Measurements from ENCODE around the gene KRT16. TPM values are rescaled to one million over a fixed set of nuclear protein-coding genes. Genes with fewer than 3 reads are reported as not detected.
"Not testable (repeated sequence)": the region's sequence is repeated elsewhere in the genome, so short reads cannot be mapped to it uniquely, and the experiment has no call there.

Gene KRT16
- total RNA-seq, 4 donors from 2014 or later = 65.7 to 772 (median 341) TPM

DNA sequence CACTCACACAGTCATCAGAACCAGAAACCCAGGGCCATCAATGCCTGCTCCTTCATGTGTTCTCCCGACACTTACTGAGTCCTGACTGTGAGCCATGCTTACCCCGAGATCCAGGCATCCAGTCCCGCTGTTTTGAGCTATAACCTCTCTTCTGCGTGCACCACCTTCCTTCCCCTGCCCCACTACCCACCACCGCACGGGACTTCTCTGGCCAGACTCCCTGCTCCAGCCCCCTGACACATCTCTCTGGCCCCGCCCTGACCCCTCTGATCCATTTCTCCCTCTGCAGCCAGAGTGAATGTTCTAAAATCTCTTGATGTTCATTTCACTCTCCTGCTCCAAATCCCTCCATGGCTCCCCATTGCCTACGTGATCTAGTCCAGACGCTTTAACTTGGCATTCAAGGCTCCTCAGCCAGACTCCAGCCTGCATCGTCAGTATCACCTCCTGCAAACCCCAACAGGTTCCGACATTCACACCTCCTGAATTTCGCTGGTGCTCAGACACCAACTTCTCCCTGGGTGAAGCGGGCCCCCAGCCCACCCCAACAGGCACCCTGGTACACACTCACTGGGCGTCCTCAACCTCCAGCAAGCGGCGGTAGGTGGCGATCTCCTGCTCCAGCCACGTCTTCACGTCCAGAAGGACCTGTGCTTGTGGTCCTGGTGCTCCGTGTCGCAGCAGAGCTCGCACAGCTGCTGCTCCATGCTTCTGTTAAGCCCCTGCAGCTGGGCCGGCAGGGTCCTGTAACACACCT, 14.9 kb upstream of the KRT16 start:
- WGBS = 90% methylated on average over 17 of the region's 23 CpGs

GRCh38 chr17:41626914-41627295, 14.3 kb upstream of the KRT16 start:
- H3K36me3 ChIP-seq; H3K9me3 ChIP-seq; DNase-seq (ENCODE audit: low spot score in 2 of 2); H3K27me3 ChIP-seq; H3K4me3 ChIP-seq; H3K27ac ChIP-seq: not testable (repeated sequence)
- WGBS = 82% methylated on average over 5 of the region's 5 CpGs
- peaks cover 68% of the 10 kb centered on the region for H3K4me1 ChIP-seq

More for the DNA sequence above, 14.9 kb upstream of the KRT16 start:
- H3K9me3 ChIP-seq = no peaks in the 10 kb centered on the region
- TF ChIP-seq, protein P1, sequence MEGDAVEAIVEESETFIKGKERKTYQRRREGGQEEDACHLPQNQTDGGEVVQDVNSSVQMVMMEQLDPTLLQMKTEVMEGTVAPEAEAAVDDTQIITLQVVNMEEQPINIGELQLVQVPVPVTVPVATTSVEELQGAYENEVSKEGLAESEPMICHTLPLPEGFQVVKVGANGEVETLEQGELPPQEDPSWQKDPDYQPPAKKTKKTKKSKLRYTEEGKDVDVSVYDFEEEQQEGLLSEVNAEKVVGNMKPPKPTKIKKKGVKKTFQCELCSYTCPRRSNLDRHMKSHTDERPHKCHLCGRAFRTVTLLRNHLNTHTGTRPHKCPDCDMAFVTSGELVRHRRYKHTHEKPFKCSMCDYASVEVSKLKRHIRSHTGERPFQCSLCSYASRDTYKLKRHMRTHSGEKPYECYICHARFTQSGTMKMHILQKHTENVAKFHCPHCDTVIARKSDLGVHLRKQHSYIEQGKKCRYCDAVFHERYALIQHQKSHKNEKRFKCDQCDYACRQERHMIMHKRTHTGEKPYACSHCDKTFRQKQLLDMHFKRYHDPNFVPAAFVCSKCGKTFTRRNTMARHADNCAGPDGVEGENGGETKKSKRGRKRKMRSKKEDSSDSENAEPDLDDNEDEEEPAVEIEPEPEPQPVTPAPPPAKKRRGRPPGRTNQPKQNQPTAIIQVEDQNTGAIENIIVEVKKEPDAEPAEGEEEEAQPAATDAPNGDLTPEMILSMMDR (IDR thresholded peaks at IDR 0.05) = no peak
- no peak for TF ChIP-seq POLR2A (IDR thresholded peaks at IDR 0.05)
- no peak for TF ChIP-seq POLR2AphosphoS5 (IDR thresholded peaks at IDR 0.05)
- no peak for TF ChIP-seq EP300 (IDR thresholded peaks at IDR 0.05)
- peak in 1 of 2 donors; percentile 54 for DNase-seq (ENCODE audit: low spot score in 2 of 2)
- no peak overlapping the region for H3K4me3 ChIP-seq
- H3K27me3 ChIP-seq = no peaks in the 10 kb centered on the region
- H3K4me1 ChIP-seq = peaks cover 72% of the 10 kb centered on the region
- H3K27ac ChIP-seq = peak overlapping the region; percentile 78
- H3K36me3 ChIP-seq = no peaks in the 10 kb centered on the region

- not testable (repeated sequence) for H3K4me3 ChIP-seq, H3K27me3 ChIP-seq, H3K9me3 ChIP-seq, H3K27ac ChIP-seq, H3K36me3 ChIP-seq
- peak in 1 of 2 donors; percentile 54 for DNase-seq (ENCODE audit: low spot score in 2 of 2)
- H3K4me1 ChIP-seq = peaks cover 65% of the 10 kb centered on the region
- 90% methylated on average over 14 of the region's 17 CpGs for WGBS
Observed at GRCh38 chr17:41626028-41626913, 13.7 kb upstream of the KRT16 start.

DNA sequence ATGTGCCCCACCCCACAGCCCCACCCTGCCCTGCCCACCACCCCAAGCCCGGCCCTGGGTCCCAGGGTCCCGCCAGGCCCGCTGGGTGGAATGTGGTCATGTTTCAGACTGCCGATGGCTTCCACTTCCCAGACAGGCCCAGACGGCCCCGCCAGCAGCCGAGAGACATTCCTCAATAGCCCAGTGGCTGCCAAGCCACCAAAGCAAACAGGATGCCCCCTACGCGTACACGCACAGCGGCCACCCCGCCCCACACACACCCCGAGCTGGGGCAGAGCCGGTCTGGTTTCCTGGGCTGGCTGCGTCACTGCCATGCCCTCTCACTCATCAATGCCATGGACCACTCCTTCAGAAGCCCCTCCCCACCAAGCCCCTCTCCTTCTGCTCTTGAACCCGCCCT, 13.0 kb upstream of the KRT16 start:
- Histone ChIP-seq H3K4me3 (no peak overlapping the region), H3K27ac (peak overlapping the region; percentile 2), H3K36me3 (no peaks in the 10 kb centered on the region), H3K9me3 (no peaks in the 10 kb centered on the region), H3K4me1 (peaks cover 67% of the 10 kb centered on the region), H3K27me3 (peaks cover 1% of the 10 kb centered on the region)
- DNase-seq (ENCODE audit: low spot score in 2 of 2) = peak in 1 of 2 donors; percentile 76
- TF ChIP-seq POLR2AphosphoS5 (IDR thresholded peaks at IDR 0.05) = no peak
- TF ChIP-seq EP300 (IDR thresholded peaks at IDR 0.05) = no peak
- TF ChIP-seq, protein P1 (IDR thresholded peaks at IDR 0.05) = no peak
- TF ChIP-seq POLR2A (IDR thresholded peaks at IDR 0.05) = no peak
- WGBS = 59% methylated on average over 5 of the region's 16 CpGs

DNA sequence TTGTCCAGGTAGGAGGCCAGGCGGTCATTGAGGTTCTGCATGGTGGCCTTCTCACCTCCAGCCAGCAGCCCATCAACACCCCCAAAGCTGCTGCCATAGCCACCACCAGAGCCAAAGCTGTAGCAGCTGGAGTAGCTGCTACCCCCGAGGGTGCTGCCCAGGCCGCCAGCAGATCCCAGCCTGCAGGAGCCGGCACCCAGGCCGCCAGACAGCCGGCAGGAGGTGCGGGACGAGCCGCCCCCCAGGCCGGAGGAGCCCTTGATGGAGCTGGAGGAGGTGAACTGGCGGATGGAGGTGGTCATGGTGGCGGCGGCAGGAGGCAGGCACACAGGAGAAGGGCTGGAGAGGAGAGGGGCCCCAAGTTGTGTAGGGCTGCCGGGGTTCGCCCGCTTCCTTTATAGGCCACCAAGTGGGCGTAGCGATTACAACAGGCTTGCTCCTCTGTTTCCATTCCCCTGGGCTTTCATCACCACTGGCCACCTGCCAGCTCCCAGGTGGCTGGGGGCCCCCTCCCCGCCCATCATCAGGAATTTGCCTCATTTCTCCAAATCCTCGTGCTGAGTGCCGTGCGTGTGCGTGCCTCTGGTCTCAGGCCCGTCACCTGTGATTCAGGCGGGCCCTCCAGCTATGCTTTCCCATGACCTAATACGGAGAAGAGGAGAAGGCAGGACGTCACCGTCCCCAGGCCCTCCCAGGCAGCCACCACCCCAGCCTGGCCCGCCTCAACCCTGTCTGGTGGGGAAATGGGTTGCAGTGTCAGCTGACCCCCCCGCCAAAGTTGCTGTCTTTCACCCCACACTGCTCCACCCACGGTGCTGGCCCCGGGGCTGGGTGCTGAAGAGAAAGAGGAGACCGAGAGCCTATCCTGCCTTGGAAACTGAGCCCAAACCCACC, 11.9 kb upstream of the KRT16 start, which contains the start of gene KRT17:
Gene KRT17, minus strand, starts transcription at position 368 of the 894 bp plus-strand sequence. Its CDS starts 66 bp downstream, at position 302.
- peaks cover 5% of the 10 kb centered on the region for H3K27me3 ChIP-seq
- peak within 1 kb of the TSS; percentile 35 for H3K27ac ChIP-seq
- peaks cover 59% of the 10 kb centered on the region for H3K4me1 ChIP-seq
- no peaks in the 10 kb centered on the region for H3K36me3 ChIP-seq
- TF ChIP-seq, protein P1 (IDR thresholded peaks at IDR 0.05) = no peak
- no peak for TF ChIP-seq POLR2A (IDR thresholded peaks at IDR 0.05)
- TF ChIP-seq POLR2AphosphoS5 (IDR thresholded peaks at IDR 0.05) = no peak
- no peak for TF ChIP-seq EP300 (IDR thresholded peaks at IDR 0.05)
- DNase-seq (ENCODE audit: low spot score in 2 of 2) = peak in 1 of 2 donors; percentile 75
- WGBS = no CpG with 5 or more reads among the region's 33 CpGs
- no peaks in the 10 kb centered on the region for H3K9me3 ChIP-seq
- H3K4me3 ChIP-seq = peak within 1 kb of the TSS; percentile 24

GRCh38 chr17:41623184-41623861, 10.8 kb upstream of the KRT16 start:
- Histone ChIP-seq H3K27ac (peak overlapping the region; percentile 35), H3K4me1 (peaks cover 55% of the 10 kb centered on the region), H3K4me3 (peak overlapping the region; percentile 24), H3K27me3 (peaks cover 13% of the 10 kb centered on the region)
- not testable (repeated sequence) for H3K36me3 ChIP-seq, H3K9me3 ChIP-seq
- WGBS = 52% methylated on average over 8 of the region's 10 CpGs
- DNase-seq (ENCODE audit: low spot score in 2 of 2) = peak in 1 of 2 donors; percentile 60

GRCh38 chr17:41622340-41623183, 10.0 kb upstream of the KRT16 start:
- H3K36me3 ChIP-seq, H3K27ac ChIP-seq, H3K9me3 ChIP-seq: not testable (repeated sequence)
- Histone ChIP-seq H3K4me3 (peak overlapping the region; percentile 24), H3K4me1 (peaks cover 49% of the 10 kb centered on the region), H3K27me3 (peaks cover 18% of the 10 kb centered on the region)
- peak in 1 of 2 donors; percentile 49 for DNase-seq (ENCODE audit: low spot score in 2 of 2)
- WGBS = 75% methylated on average over 19 of the region's 19 CpGs
